NK-92 treated with Interleukin-12 subunit alpha and Interleukin-12 subunit beta, amount 100 ng/mL, for 24 hours (cell line): ENCODE data around the gene XCL1.

Experiments
- DNase-seq: peaks from one replicate; lab custom pipeline; 2025; lab: John Stamatoyannopoulos, UW

Gene XCL1

GRCh38 chr1:168606096-168606495 is 29.7 kb downstream of the XCL1 start:
- no peak for DNase-seq

GRCh38 chr1:168607872-168608428 is 31.5 kb downstream of the XCL1 start:
- no peak for DNase-seq

DNA sequence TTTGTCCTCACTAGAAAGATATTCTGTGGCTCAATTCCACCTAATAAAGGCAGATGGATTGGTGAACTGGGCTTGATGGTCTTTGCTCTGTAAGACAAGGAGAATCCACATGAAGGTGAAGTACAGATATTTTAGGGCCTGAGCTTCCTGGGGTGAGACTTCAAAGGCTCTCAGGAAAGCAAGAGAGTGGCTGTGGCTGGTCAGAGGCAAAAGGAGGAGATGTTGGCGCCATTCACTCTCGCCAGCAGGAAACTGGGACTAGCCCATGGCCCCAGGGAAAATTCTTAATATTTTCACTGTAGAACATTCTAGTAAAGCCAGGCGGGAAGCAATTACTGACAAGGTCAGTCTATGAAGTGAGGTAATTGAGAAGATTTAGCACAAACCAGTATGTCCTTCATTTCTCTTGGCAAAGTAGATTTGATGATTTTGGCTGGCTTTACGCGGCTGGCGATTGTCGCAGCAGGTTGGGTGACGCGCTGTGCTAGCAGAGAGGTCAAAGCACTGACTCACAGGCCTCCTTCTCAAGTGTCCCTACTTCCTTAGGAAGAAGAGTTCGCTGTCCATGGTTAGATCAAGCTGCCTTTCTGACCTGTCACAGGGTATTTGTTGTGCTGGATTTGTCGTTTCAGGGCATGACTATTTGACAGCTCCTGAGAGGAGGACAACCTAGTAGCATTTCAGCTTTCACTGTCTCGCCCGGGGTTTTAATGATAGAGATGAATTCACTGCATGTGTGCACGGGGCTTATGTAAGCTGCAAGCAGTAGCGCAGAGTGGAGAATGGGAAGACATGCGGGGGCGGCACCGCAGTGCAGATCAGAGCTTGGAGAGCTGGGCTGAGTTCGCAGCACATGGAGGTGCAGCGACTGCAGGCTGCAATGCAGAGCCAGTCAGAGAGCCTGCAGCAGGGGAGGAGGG is 32.7 kb downstream of the XCL1 start:
- DNase-seq, result no peak

- no peak for DNase-seq
These were observed 33.5 kb downstream of the XCL1 start for GRCh38 chr1:168609741-168610510.

DNA sequence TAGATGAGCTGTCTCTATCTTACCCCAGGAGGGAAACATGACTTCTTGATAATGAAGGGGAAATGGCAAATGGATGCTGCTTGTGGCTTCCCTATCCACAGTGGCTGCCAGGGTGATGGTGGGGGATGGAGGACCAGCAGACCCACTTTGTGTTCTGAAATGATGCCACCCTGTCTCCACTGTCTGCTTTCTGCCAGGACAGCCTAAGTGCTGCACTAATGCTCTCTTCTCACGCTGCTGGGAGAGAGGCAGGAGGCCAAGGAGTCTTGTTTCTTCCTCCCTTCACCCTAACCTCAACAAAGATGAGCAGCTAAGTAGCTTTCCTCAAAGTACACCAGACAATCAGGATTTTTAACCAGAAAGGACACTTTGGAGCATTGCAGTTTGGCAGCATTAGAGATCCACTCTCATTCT is 36.6 kb downstream of the XCL1 start:
- DNase-seq, result no peak

GRCh38 chr1:168613691-168614231 is 37.4 kb downstream of the XCL1 start:
- no peak for DNase-seq

GRCh38 chr1:168614235-168614634 is 37.8 kb downstream of the XCL1 start:
- DNase-seq, result no peak

GRCh38 chr1:168615965-168616364 is 39.6 kb downstream of the XCL1 start:
- no peak for DNase-seq

- DNase-seq, result no peak
These were observed 41.8 kb downstream of the XCL1 start for GRCh38 chr1:168617974-168618750.

DNA sequence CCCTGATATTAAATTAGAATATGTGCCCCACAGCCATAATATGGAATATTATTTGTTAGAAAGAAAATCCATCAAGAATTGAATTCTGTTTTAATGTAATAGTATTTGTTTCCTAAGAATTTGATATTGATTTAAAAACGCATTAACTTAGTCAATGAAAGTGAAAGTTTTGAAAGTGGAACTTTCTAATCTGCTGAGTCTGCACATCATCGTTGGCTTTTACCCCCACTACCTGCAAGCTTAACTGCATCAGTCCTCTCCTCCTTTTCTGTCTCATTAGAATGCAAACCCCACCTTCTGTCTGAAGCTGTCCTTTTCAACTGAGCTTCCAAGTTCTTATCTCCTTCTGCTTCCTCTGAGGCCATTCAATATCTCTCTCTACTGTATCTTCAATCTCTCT is 42.5 kb downstream of the XCL1 start:
- no peak for DNase-seq

DNA sequence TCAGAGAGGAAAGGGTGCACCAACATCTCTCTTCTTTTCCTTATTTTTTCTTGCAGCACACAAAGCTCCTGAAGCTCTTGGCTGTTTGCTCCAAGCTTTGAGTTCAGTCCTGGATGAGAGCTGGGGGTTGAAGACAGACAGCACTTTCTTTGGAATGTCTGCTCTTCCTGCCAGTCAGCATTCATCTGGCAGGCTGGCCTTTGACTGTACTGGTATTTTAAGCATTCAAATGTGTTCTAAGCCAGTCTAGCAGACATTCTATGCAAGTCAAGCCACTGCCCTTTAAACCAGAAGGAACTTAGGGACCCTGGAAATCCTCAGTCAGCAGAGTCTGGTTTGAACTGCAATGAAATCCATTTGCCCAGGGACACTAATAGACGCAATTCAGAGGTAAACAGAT is 45.0 kb downstream of the XCL1 start:
- DNase-seq, result no peak

DNA sequence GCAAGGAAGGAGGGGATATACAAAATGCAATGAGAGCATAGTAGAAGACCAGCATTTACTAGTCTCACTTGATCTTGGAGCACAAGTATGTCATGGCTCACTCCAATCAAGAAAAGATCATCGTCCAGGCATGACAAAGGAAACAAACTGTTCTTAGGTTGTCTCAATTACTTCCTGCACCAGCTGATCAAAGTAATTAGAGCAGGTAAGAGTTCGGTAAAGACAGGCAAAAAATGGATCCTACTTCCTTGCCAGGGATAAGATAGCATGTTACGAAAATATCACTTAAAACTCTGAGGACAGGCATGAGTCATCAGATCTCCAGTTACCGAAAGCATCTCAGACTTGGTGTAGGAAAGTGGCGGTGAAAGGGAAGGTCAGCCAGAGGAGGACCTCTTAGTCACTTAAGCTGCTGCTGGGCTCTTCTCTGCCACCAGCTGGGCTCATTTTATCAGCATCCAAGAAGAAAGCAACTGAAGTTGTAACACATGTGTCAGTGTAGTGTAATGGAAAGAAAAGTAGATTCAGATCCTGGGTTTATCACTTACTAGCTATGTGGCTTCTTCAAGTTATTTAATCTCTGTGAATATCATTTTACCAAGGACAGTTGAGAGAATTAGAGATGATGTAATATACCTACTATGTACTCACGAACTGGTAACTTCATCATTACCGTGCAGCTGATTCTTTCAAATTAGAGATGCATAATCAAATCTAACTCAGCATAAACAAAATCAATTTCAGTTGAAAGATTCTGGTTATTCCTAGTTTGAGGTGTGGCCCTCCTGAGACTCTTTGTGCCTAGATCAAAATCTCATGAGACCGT is 46.8 kb downstream of the XCL1 start:
- no peak for DNase-seq

DNA sequence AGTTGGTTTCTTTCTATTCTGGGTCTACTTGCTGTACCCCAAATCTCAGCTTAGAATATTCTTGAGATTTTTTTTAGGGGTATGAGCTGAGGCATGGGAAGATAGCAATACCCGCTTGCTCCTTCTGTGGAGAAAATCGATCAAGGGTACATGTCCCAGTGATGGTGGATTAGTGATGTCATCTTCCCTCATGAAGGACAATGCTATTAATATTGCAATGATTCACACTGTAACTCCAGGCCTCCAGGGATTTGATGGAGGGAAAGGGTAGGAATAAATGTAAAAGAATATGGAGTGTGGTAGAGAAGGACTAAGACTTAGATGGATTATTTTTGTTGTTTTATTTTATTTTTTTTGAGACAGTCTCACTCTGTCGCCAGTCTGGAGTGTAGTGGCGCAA is 47.4 kb downstream of the XCL1 start:
- DNase-seq, result no peak

GRCh38 chr1:168626326-168626725 is 49.9 kb downstream of the XCL1 start:
- DNase-seq, result no peak

DNA sequence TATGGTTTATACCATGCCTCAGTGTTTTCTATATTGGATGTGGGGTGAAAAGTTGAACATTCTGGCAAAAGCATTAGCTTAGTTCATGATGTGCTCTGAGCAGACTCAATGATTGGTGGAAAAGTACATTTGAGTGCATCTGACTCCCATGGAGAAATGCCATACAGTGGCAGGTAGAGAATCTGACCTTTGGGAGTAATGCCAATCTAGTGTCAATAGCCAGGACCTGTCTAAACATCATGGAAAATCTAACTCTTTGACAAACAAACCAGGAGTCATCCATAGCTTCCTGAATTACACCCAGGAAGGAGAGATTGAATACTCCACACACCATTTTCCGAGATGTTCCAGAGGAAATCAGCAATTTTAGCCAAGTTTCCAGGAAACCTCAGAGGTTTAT is 51.0 kb downstream of the XCL1 start:
- DNase-seq, result no peak

- no peak for DNase-seq
These were observed 52.4 kb downstream of the XCL1 start for GRCh38 chr1:168628807-168629206.

DNA sequence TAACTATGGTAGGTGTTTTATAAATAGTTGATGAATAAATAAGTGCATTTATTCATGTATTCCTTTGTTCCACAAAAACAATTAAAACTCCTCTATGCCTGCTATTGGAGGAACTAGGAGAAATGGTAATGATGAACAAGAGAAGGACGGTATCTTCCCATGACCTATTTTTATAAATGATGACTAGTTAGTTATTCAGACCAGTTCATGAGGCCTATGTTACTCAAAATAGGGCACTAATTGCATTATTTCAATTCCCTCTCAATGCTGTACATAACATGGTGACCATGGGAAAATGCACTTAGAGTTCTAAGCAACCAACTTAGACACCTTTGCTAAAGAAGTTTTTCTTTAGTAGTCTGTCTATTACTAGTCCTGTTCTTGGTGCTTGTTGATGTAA is 53.1 kb downstream of the XCL1 start:
- no peak for DNase-seq
